HG03439 (cell line): ENCODE results near the gene CNTN4.
A peak's percentile ranks its signal among the peaks of the same experiment; 100 is the strongest.
"Not testable (repeated sequence)": the region's sequence is repeated elsewhere in the genome, so short reads cannot be mapped to it uniquely, and the experiment has no call there.

ENCODE experiments used
- ATAC-seq: cut with Tn5 transposase; IDR thresholded peaks from one replicate; pipeline ENCODE4 v1.9.1; 2021; ENCODE audit warnings: mild to moderate bottlenecking, moderate library complexity; ENCODE audit not compliant: unreplicated experiment

The CNTN4 gene

DNA sequence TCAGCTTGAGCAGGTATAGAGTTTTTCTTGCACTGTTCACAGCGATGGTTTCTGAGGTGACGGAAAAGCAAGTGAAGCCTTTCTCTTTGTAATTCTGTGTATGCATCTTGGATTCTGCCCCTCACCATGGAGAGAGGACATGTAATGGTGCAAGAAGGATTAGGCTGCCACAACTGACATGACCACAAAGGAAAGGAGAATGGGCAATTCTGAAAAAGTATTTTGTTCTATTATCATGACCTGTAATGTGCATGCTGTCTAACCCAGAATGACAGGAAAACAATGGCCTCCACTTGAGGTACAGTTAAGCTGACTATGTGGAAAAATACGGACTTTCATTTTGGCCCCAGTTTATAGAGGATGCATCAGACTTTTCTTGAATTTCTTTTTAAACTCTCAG, 784.6 kb downstream of the CNTN4 start:
- ATAC-seq, result no peak

GRCh38 chr3:2888592-2888991, 789.9 kb downstream of the CNTN4 start:
- no peak for ATAC-seq

DNA sequence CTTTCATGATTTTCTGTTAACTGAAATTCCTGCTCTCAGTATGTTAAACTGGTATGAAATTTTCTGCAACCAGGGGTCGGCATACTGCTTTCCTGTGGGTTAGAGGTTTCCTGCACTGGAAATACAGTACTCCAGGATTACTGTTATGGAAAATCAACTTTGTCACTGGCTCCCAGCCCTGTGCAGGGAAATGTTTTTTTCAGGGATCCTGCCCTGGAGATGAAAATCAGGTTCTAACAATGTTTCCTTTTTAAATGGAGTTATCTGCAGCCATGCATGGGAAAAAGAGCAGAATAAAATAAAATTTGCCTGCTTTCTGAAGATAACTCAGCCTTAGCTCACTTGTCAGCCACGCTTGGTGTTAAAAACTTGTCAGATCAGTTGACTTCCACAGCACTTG, 791.1 kb downstream of the CNTN4 start:
- no peak for ATAC-seq

GRCh38 chr3:2896308-2896939, 797.8 kb downstream of the CNTN4 start:
- no peak for ATAC-seq

DNA sequence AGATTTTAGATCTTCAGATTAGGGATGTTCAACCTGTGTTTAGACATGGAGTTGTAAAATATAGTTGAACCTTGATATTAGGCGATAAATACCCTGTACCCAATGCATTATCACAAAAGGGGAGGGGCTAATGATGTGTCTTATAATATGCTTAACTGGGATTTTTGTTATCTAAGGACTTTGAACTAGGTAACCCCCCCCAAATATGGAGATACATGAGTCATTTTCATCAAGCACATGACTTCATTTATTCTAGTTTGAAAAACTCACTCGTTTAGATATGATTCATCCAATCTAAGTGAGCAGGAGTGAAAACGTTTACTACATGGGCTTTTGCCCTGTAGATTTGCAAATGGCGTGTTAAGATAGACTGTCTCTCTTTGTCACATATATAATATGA, 799.2 kb downstream of the CNTN4 start:
- ATAC-seq, result no peak

DNA sequence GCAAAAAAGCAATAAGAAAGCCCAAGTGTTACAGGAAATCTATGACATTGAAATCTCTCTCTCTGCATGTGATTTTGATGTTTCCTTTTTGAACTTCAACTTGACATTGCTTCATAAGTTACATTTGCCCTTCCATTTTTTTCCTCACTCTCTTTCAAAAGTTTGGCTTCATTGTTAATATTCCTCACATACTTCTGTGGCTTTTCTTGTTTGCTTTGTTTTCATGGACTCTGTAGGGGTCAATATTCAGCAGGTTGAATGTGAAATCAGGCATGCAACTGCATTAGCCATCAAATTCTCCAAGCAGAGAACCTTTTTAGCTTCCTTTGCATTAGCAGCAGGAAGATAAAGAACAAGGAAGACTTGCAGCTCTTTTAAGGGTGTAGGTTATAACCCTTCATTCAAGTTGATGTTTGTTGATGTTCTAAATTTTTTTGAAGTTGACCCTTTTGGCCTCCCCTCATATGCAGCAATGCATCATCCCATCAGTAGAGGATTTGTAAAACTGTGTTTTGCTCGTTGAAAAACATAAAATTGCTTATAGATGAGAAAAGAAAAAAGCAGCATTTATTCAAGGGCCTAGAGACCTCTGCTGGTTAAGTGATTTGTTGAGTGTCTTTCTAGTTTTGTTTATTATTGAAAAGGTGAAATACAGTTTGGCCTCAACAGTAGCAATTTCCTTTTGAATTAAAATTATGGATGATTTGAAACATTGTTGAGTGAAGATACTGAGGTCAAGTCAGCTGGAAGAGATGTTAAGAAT, 800.1 kb downstream of the CNTN4 start:
- ATAC-seq, result no peak

GRCh38 chr3:2904054-2904453, 805.4 kb downstream of the CNTN4 start:
- ATAC-seq, result no peak

DNA sequence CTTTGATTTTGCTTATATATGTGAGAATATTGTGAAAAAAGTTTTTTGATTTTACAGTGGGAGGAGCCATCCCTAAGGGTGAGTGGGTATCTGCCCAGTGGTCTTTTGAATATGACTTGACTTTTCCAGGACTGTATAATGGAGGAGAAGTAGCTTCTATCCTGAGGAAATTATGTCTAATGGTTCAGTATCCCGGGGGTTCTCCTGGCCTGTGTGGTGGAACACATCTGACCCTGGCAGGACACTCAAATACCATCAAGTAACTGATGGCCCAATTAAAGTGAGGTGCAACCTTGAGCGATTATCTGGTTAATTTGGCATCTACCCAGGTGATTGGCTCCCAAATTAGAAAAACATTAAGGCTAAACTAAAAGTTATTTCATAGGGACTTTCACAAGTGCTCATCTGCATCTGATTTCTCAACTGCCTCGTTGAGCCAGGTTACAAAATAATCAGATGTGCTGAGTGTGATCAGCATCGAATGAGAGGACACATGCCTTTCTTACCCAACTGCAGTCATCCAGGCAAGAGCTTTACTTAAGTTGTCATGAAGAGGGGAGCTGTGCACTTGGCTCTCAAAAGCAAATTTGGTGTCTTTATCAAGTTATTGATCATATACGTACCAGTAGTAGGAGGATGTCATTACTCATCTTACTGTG, 810.2 kb downstream of the CNTN4 start:
- ATAC-seq, result no peak

DNA sequence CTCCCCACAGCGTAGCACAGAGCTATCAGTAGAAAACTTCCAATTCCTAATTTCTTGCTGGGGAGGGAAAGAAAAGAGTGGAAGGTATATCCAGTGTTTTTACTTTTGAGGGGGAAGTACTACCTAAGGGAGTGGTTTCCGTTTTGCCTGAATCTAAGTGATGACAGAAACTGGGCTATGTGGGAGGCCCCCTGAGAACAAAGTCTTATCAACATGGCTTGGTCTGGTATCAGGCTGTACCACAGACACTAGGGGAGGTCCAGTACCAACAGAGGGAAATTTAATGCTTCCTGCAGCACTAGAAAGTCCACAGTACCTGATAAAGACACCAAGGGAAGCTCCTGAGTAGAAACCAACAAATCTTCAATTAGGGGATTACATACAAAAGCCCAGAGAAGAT, 812.3 kb downstream of the CNTN4 start:
- ATAC-seq, result no peak

DNA sequence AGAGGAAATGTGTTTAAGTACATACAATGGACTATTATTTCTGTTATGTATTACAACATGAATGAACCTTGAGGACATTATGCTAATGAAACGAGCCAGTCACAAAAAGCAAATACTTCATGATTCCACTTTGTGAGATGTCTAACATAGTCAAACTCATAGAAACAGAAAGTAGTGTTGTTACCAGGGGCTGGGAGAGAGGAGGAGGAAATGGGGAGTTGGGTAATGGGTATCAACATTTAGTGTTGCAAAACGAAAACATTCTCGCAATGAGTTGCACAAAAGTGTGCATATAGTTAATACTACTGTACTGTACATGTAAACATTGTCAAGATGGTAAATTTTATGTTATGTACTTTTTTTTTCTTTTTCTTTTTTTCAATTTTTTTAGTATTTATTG, 817.2 kb downstream of the CNTN4 start:
- ATAC-seq, result no peak

DNA sequence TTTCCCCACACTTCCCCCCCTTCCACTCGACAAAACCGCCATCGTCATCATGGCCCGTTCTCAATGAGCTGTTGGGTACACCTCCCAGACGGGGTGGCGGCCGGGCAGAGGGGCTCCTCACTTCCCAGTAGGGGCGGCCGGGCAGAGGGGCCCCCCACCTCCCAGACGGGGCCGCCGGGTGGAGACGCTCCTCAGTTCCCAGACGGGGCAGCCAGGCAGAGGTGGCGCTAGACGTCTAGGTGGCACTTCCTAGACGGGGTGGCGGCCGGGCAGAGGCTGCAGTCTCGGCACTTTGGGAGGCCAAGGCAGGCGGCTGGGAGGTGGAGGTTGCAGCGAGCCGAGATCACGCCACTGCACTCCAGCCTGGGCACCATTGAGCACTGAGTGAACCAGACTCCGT, 818.0 kb downstream of the CNTN4 start:
- not testable (repeated sequence) for ATAC-seq

GRCh38 chr3:2920103-2920502, 821.4 kb downstream of the CNTN4 start:
- ATAC-seq, result peak; percentile 65

- ATAC-seq, result no peak
These were observed 822.8 kb downstream of the CNTN4 start for GRCh38 chr3:2921452-2921851.

DNA sequence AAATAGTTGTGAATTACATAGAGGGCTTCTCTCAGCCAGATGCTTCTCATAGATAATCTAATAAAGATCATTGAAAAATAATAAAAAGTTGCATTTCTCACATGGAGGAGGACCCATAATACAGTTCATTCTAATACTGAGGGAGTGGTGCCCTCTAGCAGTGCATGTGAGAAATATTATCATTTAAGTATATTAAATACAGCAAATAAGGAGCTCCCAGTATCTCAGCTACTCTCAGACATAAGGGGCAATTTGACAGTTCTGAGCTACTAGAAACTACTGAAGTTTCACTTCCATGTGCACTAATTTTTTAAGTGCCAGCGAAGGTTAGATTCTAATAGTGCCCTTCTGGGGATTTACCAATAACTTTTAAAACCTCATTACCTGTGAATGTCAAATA, 823.2 kb downstream of the CNTN4 start:
- no peak for ATAC-seq

GRCh38 chr3:2923390-2923789, 824.7 kb downstream of the CNTN4 start:
- ATAC-seq, result no peak

- ATAC-seq, result no peak
These were observed 828.6 kb downstream of the CNTN4 start for GRCh38 chr3:2927259-2927658.

DNA sequence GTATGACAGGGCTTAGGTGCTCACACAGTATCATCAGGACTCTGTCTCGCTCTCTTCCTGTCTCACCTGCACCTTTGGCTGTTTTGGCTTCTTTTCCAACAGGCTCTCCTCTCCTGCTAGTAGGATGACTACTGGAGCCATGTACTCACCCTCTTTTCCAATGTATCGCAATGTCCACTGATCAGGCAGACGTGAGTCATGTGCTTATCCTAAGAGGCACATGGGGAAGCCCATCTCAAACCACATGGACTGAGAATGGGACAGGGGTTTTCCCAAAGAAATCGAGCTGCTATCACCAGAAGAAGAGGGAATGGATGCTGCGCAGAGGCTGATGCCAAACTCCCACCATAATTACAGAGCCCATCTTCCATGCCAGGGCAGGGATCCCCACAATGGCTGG, 830.9 kb downstream of the CNTN4 start:
- ATAC-seq, result no peak

DNA sequence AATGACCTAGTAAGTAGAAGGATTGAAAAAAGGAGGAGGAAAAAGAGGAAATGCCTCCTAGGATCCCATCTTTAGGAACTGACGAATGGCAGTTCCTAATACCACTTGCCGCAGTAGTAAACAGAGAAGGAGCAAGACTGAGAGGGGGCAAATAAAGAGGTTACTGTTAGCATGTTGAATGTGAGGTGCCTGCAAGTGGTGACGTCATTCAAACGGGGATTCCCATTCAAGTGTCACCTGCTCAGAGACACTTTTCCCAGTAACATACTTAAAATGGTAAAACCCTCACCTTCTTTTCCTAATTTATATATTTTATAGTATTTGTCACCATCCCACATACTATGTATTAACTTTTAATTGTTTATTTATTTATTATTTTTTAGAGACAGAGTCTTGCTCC, 832.6 kb downstream of the CNTN4 start:
- ATAC-seq, result no peak

DNA sequence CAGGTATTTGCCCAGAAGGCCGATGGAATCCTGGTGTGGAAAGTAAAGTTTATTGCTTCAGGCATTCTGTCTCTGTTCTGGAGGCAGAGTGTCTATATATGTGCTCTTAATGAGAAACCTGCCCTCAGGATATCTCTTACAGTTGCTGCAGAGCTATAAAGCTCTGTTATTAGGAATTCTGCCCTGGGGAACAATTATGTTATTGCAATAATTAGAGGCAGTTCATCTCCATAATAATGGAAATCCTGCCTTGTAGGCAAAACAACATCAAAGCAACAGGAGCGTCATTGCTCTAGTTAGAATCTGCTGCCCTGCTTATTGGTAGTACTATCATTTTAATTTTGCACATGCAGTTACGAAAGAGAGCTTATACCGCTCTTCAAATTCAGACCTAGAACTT, 835.9 kb downstream of the CNTN4 start:
- ATAC-seq, result no peak

GRCh38 chr3:2937055-2937454, 838.4 kb downstream of the CNTN4 start:
- ATAC-seq, result no peak

DNA sequence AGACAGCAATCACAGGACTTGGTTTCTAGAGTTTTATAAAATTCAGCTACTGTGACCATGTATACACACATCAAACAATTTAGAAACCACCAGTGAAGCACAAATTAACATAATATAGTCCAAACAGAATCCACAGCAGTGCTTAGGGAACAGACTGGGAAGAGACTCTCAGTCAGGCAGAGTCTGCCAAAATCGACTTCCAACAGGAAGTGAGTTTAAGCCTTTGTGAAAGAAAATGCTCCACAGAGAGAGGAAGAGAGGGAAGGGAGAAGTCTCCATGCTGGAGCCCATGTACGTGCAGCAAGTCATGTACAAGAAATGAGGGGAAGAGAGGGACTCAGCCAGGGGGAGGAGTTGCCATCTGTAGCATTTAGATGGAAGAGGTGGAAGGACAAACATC, 838.9 kb downstream of the CNTN4 start:
- ATAC-seq, result no peak

DNA sequence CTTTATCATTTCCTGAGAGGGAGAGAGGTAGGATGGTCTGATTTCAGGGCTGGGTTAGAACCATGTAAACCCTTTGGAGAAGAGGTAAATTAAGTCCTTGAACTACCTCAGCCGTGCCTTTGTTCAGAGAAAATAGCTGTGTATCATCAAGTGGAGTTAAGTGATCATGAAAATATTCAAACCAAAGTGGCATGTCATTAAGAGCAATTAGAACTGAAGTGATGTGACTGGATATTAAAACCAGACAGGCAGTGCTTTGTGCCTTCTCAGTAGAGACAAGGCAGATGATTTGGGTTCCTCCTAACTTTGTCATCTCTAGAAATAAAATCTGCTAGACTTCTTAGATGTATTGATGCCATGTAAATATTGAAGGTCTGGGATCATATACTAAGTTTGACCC, 840.0 kb downstream of the CNTN4 start:
- no peak for ATAC-seq
